Neutrophil (primary cell): ENCODE data around the gene EXOC3.

Experiments used
- H3K27ac ChIP-seq: fragments of 200-600 bp; sonication (generic); 2 replicates; pipeline ENCODE4 v1.5.1; 2016; ENCODE audit warnings: mild to moderate bottlenecking, moderate library complexity
- H3K27me3 ChIP-seq: fragments of 200-600 bp; sonication (generic); 2 replicates; pipeline ENCODE4 v1.6.0; 2016; ENCODE audit warnings: mild to moderate bottlenecking
- H3K36me3 ChIP-seq: fragments of 200-600 bp; sonication (generic); 2 replicates; pipeline ENCODE4 v1.5.1; 2017
- H3K4me1 ChIP-seq, 2 experiments: fragments of 200-600 bp in 1 of 2; sonication (generic) in 1 of 2; 1 replicate in 1 of 2; 2 replicates in 1 of 2; pipeline versions ENCODE4 v1.5.1 to v1.6.1; 2013 to 2016; ENCODE audit warnings: low read depth in 1 of 2, low read length in 1 of 2, mild to moderate bottlenecking in 1 of 2, moderate library complexity in 1 of 2; ENCODE audit not compliant: control insufficient read depth in 1 of 2, insufficient read depth in 1 of 2
- H3K4me3 ChIP-seq, 2 experiments: fragments of 200-600 bp in 1 of 2; sonication (generic) in 1 of 2; 1 replicate in 1 of 2; 2 replicates in 1 of 2; pipeline ENCODE4 v1.5.1; 2013 to 2016; ENCODE audit warnings: low read depth in 1 of 2, low read length in 1 of 2, mild to moderate bottlenecking in 1 of 2, moderate library complexity in 1 of 2
- H3K9me3 ChIP-seq: fragments of 200-600 bp; sonication (generic); 2 replicates; pipeline ENCODE4 v1.5.1; 2016
- TF ChIP-seq, protein P1 (sequence below): fragments of 200-600 bp; sonication (generic); IDR thresholded peaks from 2 replicates; pipeline ENCODE4 v1.5.1; 2016; ENCODE audit warnings: antibody characterized with exemption

The EXOC3 gene

GRCh38 chr5:437281-437771 lies 5.7 kb upstream of the EXOC3 start:
- no peaks in the 10 kb centered on the region for H3K36me3 ChIP-seq
- H3K4me3 ChIP-seq = no peak overlapping the region
- no peaks in the 10 kb centered on the region for H3K9me3 ChIP-seq
- peaks cover 3% of the 10 kb centered on the region for H3K27me3 ChIP-seq
- peaks cover 3 to 4% of the 10 kb centered on the region in 2 experiments for H3K4me1 ChIP-seq
- TF ChIP-seq, protein P1, sequence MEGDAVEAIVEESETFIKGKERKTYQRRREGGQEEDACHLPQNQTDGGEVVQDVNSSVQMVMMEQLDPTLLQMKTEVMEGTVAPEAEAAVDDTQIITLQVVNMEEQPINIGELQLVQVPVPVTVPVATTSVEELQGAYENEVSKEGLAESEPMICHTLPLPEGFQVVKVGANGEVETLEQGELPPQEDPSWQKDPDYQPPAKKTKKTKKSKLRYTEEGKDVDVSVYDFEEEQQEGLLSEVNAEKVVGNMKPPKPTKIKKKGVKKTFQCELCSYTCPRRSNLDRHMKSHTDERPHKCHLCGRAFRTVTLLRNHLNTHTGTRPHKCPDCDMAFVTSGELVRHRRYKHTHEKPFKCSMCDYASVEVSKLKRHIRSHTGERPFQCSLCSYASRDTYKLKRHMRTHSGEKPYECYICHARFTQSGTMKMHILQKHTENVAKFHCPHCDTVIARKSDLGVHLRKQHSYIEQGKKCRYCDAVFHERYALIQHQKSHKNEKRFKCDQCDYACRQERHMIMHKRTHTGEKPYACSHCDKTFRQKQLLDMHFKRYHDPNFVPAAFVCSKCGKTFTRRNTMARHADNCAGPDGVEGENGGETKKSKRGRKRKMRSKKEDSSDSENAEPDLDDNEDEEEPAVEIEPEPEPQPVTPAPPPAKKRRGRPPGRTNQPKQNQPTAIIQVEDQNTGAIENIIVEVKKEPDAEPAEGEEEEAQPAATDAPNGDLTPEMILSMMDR = no peak
- H3K27ac ChIP-seq = no peak overlapping the region

DNA sequence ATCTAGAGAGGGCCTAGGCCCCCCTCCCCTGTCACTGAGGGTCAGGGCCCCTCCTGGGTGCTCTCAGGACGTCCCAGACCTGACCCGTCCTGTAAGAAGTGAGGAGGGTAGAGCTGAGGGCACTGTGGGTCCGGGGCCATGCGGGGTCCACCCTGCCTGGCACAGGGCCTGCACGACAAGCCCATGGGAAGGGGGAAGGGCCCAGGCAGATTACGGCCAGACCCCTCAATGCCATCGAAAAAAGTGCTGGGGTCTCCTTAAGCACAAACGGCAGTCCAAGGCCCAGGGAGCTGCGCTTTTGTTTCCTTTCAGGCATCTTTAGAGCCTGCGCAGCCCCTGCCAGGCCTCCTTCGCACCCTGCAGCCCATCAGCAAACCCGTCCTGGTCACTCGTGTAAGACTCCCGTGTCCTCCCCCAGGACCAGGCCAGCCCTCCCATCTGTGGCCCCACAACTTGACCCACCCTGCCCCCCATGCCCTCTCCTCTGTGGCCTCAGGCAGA lies 4.4 kb upstream of the EXOC3 start:
- Histone ChIP-seq H3K4me3 (no peak overlapping the region), H3K36me3 (no peaks in the 10 kb centered on the region), H3K27ac (no peak overlapping the region), H3K9me3 (no peaks in the 10 kb centered on the region), H3K27me3 (peaks cover 3% of the 10 kb centered on the region), H3K4me1 (peaks cover 10 to 11% of the 10 kb centered on the region in 2 experiments)
- TF ChIP-seq, protein P1 = no peak

GRCh38 chr5:439181-439580 lies 3.8 kb upstream of the EXOC3 start:
- Histone ChIP-seq H3K9me3 (no peaks in the 10 kb centered on the region), H3K27me3 (peaks cover 3% of the 10 kb centered on the region), H3K4me1 (peaks cover 16 to 18% of the 10 kb centered on the region in 2 experiments), H3K4me3 (no peak overlapping the region), H3K36me3 (no peaks in the 10 kb centered on the region), H3K27ac (no peak overlapping the region)
- TF ChIP-seq, protein P1 = no peak

DNA sequence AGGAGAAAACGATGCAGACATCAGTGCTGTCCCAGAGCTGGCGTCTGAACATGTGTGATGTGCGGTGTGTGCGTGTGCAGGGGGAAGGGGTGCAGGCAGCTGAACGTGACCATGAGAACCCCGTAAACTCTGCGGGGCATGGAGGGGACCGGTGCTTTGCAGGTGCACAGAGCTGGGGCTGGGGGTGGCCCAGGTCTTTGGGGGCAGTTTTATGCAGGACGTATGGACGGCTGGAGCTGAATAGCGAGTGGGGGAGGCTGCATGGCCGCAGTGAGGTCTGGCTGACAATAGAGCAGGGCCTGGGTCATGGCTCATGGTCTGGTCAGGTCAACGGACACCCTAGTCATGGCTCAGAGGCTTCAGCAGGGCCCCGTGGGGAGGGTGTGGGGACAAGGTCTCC lies 3.3 kb upstream of the EXOC3 start:
- TF ChIP-seq, protein P1 = no peak
- Histone ChIP-seq H3K9me3 (no peaks in the 10 kb centered on the region), H3K36me3 (no peaks in the 10 kb centered on the region), H3K27me3 (peaks cover 3% of the 10 kb centered on the region), H3K4me3 (no peak overlapping the region), H3K4me1 (peaks cover 19 to 21% of the 10 kb centered on the region in 2 experiments), H3K27ac (no peak overlapping the region)

- Histone ChIP-seq H3K4me1 (peaks cover 19 to 24% of the 10 kb centered on the region in 2 experiments), H3K4me3 (no peak overlapping the region), H3K9me3 (no peaks in the 10 kb centered on the region), H3K27me3 (peaks cover 3% of the 10 kb centered on the region), H3K36me3 (peaks cover 4% of the 10 kb centered on the region), H3K27ac (no peak overlapping the region)
- TF ChIP-seq, protein P1 = no peak
These were observed 2.4 kb upstream of the EXOC3 start for GRCh38 chr5:440401-441201.
